HepG2 (cell line): Measurements from ENCODE around the gene CAMTA2. TPM values are rescaled to one million over a fixed set of nuclear protein-coding genes. Genes with fewer than 3 reads are reported as not detected.
A peak's percentile ranks its signal among the peaks of the same experiment; 100 is the strongest.

ENCODE experiments used
- ATAC-seq: fragments of 200-7000 bp; cut with Tn5 transposase; 3 replicates; pipeline ENCODE4 v1.9.1; 2020; ENCODE audit warnings: mild to moderate bottlenecking, moderate library complexity
- BruUV-seq: library from RNA; stranded (reverse); fragments of 400-500 nt; replicated peaks from 2 replicates; lab custom pipeline; 2021; lab: Mats Ljungman, UMichigan
- CTCF ChIA-PET: fragments of 300-600 bp; formaldehyde crosslinking; extraction: SDS; loops from one replicate; lab custom pipeline; 2021; ENCODE audit warnings: low total read pairs, inconsistent platforms, low intra/inter-chr PET ratio; lab: Yijun Ruan, JAX
- POLR2A ChIA-PET: fragments of 350-600 bp; sonication (Branson Sonifier 250); formaldehyde crosslinking; loops from one replicate; lab custom pipeline; 2020; ENCODE audit warnings: antibody characterized with exemption, inconsistent platforms; lab: Yijun Ruan, JAX
- DNase-seq: peaks from one replicate; pipeline ENCODE4 v3.0.0-alpha.2; 2015; ENCODE audit warnings: low spot score
- FAIRE-seq: peaks from 3 replicates; lab custom pipeline; 2011; peaks lifted over from hg19 to GRCh38; lab: Jason Lieb, UNC
- H2AFZ ChIP-seq: one replicate; pipeline ENCODE4 v1.6.1; 2011; ENCODE audit warnings: low read length, inconsistent platforms
- H3K27ac ChIP-seq: fragments of 300-600 bp; 3 replicates; pipeline ENCODE4 v1.8.0; 2011; ENCODE audit warnings: mixed run types, mild to moderate bottlenecking, mixed read lengths, low read length, inconsistent platforms; ENCODE audit not compliant: insufficient read depth; ENCODE audit errors: extremely low read length
- H3K27me3 ChIP-seq, 2 experiments: fragments of 200-600 bp in 1 of 2; 2 replicates in 1 of 2; 3 replicates in 1 of 2; pipeline versions ENCODE4 v1.6.0 to v1.8.0; 2011; ENCODE audit warnings: low read length in 2 of 2, mild to moderate bottlenecking in 2 of 2, moderate library complexity in 2 of 2, inconsistent platforms in 1 of 2; ENCODE audit not compliant: insufficient read depth in 2 of 2, control insufficient read depth in 1 of 2
- H3K36me3 ChIP-seq, 2 experiments: fragments of 200-600 bp in 1 of 2; replicated peaks in 1 of 2; 2 replicates in 1 of 2; 3 replicates in 1 of 2; pipeline versions ENCODE4 v1.5.1 to v1.8.0; 2011; ENCODE audit warnings: low read length in 2 of 2, inconsistent platforms in 1 of 2; ENCODE audit not compliant: insufficient read depth in 2 of 2, control insufficient read depth in 1 of 2
- H3K4me1 ChIP-seq: 2 replicates; pipeline ENCODE4 v1.5.1; 2012; ENCODE audit warnings: low read length, inconsistent platforms; ENCODE audit not compliant: insufficient read depth
- H3K4me2 ChIP-seq: 2 replicates; pipeline ENCODE4 v1.6.0; 2011; ENCODE audit warnings: low read depth, low read length, inconsistent platforms
- H3K4me3 ChIP-seq, 3 experiments: fragments of 200-600 bp in 1 of 3; sonication (generic), shearing (Covaris generic) in 1 of 3; replicated peaks in 1 of 3; 2 replicates each; pipeline ENCODE4 v1.5.1; 2011 to 2016; ENCODE audit warnings: low read length in 3 of 3, inconsistent platforms in 2 of 3, low read depth in 2 of 3, mild to moderate bottlenecking in 2 of 3, control low read depth in 1 of 3, mixed read lengths in 1 of 3; ENCODE audit not compliant: insufficient read depth in 1 of 3
- H3K79me2 ChIP-seq: one replicate; pipeline ENCODE4 v1.6.1; 2011; ENCODE audit warnings: low read length, inconsistent platforms; ENCODE audit not compliant: insufficient read depth
- H3K9ac ChIP-seq: 2 replicates; pipeline ENCODE4 v1.6.0; 2011; ENCODE audit warnings: mild to moderate bottlenecking, low read depth, low read length, inconsistent platforms; ENCODE audit not compliant: insufficient read depth
- H3K9me3 ChIP-seq: 2 replicates; pipeline ENCODE4 v1.5.1; 2012; ENCODE audit warnings: mild to moderate bottlenecking, low read length
- H4K20me1 ChIP-seq: 2 replicates; pipeline ENCODE4 v1.6.0; 2011; ENCODE audit warnings: inconsistent platforms, mild to moderate bottlenecking, low read length, moderate library complexity; ENCODE audit not compliant: insufficient read depth
- CSRNP2 ChIP-seq: sonication (generic); formaldehyde crosslinking; conservative IDR thresholded peaks from 2 replicates; pipeline ENCODE4 v1.8.0; 2022; ENCODE audit warnings: low read depth, missing genetic modification reagents
- FOXA1 ChIP-seq, 2 experiments: fragments of 450-650 bp in 1 of 2; sonication (generic) in 1 of 2; formaldehyde crosslinking in 1 of 2; IDR thresholded peaks; 2 replicates each; pipeline versions ENCODE4 v1.4.0 to v1.6.1; 2016 to 2020; ENCODE audit warnings: missing genetic modification reagents in 1 of 2
- KDM5A ChIP-seq: fragments of 200-600 bp; sonication (generic); IDR thresholded peaks from 2 replicates; pipeline ENCODE4 v1.7.0; 2018; ENCODE audit warnings: antibody characterized with exemption, mild to moderate bottlenecking, low read length, borderline replicate concordance
- MAZ ChIP-seq, 2 experiments: sonication (generic) in 1 of 2; formaldehyde crosslinking in 1 of 2; IDR thresholded peaks; 2 replicates each; pipeline versions ENCODE4 v1.5.0 to v1.6.1; 2012 to 2020; ENCODE audit warnings: low read depth in 2 of 2, mild to moderate bottlenecking in 2 of 2, borderline replicate concordance in 1 of 2, improper control_type of control experiment in 1 of 2, low read length in 1 of 2, missing genetic modification reagents in 1 of 2, moderate library complexity in 1 of 2
- MXD4 ChIP-seq: IDR thresholded peaks from 2 replicates; pipeline ENCODE4 v1.6.1; 2016; ENCODE audit warnings: mild to moderate bottlenecking, missing biosample characterization, missing genetic modification reagents
- NR2F1 ChIP-seq, 2 experiments: fragments of 450-650 bp in 1 of 2; formaldehyde crosslinking in 1 of 2; IDR thresholded peaks; 2 replicates each; pipeline versions ENCODE4 v1.5.0 to v1.6.1; 2016 to 2020; ENCODE audit warnings: mild to moderate bottlenecking in 1 of 2, missing compliant biosample characterization in 1 of 2, missing genetic modification reagents in 1 of 2, moderate library complexity in 1 of 2
- PRDM15 ChIP-seq: sonication (generic); formaldehyde crosslinking; IDR thresholded peaks from 2 replicates; pipeline ENCODE4 v1.4.0; 2020; ENCODE audit warnings: missing genetic modification reagents
- REXO4 ChIP-seq: sonication (generic); formaldehyde crosslinking; IDR thresholded peaks from 2 replicates; pipeline ENCODE4 v1.8.0; 2022; ENCODE audit warnings: missing genetic modification reagents, mild to moderate bottlenecking, borderline replicate concordance
- SRF ChIP-seq: IDR thresholded peaks from 2 replicates; pipeline ENCODE4 v1.6.1; 2011; ENCODE audit warnings: mild to moderate bottlenecking, low read depth, low read length, moderate library complexity
- TEF ChIP-seq: sonication (generic); formaldehyde crosslinking; IDR thresholded peaks from 2 replicates; pipeline ENCODE4 v1.5.0; 2020; ENCODE audit warnings: missing genetic modification reagents
- ZFX ChIP-seq: sonication (generic); formaldehyde crosslinking; IDR thresholded peaks from 2 replicates; pipeline ENCODE4 v1.4.0; 2020; ENCODE audit warnings: mild to moderate bottlenecking, low read depth, missing genetic modification reagents, moderate library complexity
- ZNF816 ChIP-seq: sonication (generic); formaldehyde crosslinking; IDR thresholded peaks from 2 replicates; pipeline ENCODE4 v1.8.0; 2022; ENCODE audit warnings: missing genetic modification reagents, mild to moderate bottlenecking, borderline replicate concordance
- ZZZ3 ChIP-seq: sonication (generic); formaldehyde crosslinking; IDR thresholded peaks from 2 replicates; pipeline ENCODE4 v1.4.0; 2020; ENCODE audit warnings: missing genetic modification reagents, mild to moderate bottlenecking, borderline replicate concordance
- WGBS: methylation state at CpG from one replicate; pipeline ENCODE4 v1.1.6; 2017; ENCODE audit warnings: low lambda C conversion rate; 5-methylcytosine and 5-hydroxymethylcytosine counted together
- in situ Hi-C: cut with HindIII; loops from 2 replicates; pipeline ENCODE4 v1.10.0; 2017; ENCODE audit warnings: low pct_unique_long_range_greater_than_20kb; ENCODE audit not compliant: extremely low pct_ligation_motif_present
- intact Hi-C: fragments of 100-400 bp; cut with micrococcal nuclease; formaldehyde crosslinking; loops from one replicate; pipeline ENCODE4 v1.10.0; 2022; ENCODE audit not compliant: unreplicated experiment
- polyA plus RNA-seq, 8 experiments: library from polyadenylated mRNA; depleted of rRNA in 3 of 8; stranded (reverse) in 7 of 8; unstranded in 1 of 8; fragments of >200 nt; fragmentation: Illumina TruSeq in 4 of 8; extraction: Trizol in 4 of 8; gene quantifications; 2 replicates each; pipeline versions ENCODE4 v1.2.1 to v1.2.3, GENCODE V29; 2011 to 2016; ENCODE audit warnings: low read depth in 4 of 8, missing spikeins in 1 of 8, mixed read lengths in 1 of 8; ENCODE audit not compliant: insufficient read depth in 1 of 8
- total RNA-seq, 5 experiments: library from RNA; depleted of rRNA; stranded (reverse); fragments of >200 nt; fragmentation: Illumina TruSeq; extraction: Trizol; gene quantifications; 2 replicates each; pipeline ENCODE4 v1.2.3, GENCODE V29; 2016; ENCODE audit warnings: low read depth in 1 of 5

CAMTA2 gene
- total and polyA plus RNA-seq, 2 of the 13 experiments (the other 11 are each of a cell fraction or from before 2014, with no cell fraction given) = 4.1 to 7.1 TPM

- TF ChIP-seq PRDM15 (no peak), FOXA1 (IDR thresholded peaks at IDR 0.05) (no peak), FOXA1 (CRISPR knock-in tag; IDR thresholded peaks at IDR 0.05) (no peak), ZFX (CRISPR knock-in tag) (peak; percentile 3; the same call in 1 of the 2 replicates), MXD4 (CRISPR knock-in tag) (peak; percentile 62; the same call in 1 of the 2 replicates), TEF (0 out of 2 replicates have a peak, but pooled peaks have one; percentile 3), NR2F1 (CRISPR knock-in tag; IDR thresholded peaks at IDR 0.05) (no peak; a peak in 1 of 4 replicates)
Observed at GRCh38 chr17:4947411-4948165, 39.9 kb downstream of the CAMTA2 start (continued).

- intact Hi-C loops (no loop called here), in situ Hi-C loops (no loop called here)
- FAIRE-seq (no peak), ATAC-seq (no peak), DNase-seq (no peak)
- Histone ChIP-seq H3K27ac (peak overlapping the region; percentile 54), H3K4me1 (peaks cover 44% of the 10 kb centered on the region), H3K9ac (peak overlapping the region; percentile 74), H3K27me3 (no peaks in the 10 kb centered on the region; a peak in 1 of 5 replicates), H2AFZ (no peak overlapping the region), H3K4me3 (peak overlapping the region; percentile 90 to 100 (median 100)), H3K4me2 (peak overlapping the region; percentile 96), H3K9me3 (no peaks in the 10 kb centered on the region), H4K20me1 (peaks cover 33% of the 10 kb centered on the region), H3K36me3 (peaks cover 18 to 37% of the 10 kb centered on the region in 2 experiments), H3K79me2 (peaks cover 55% of the 10 kb centered on the region)
- BruUV-seq = no TSS peak
- ChIA-PET CTCF (no interaction called here), POLR2A (interaction anchor here (0.9 to 10.0 kb wide), 7 partner anchors 8 to 53 kb away, joined by 3 to 273 read pairs (median 9); partner anchors contain the start of genes INCA1, KIF1C, RNF167 and SLC25A11)
- WGBS = 3% methylated on average over 7 of the region's 7 CpGs
- TF ChIP-seq REXO4 (CRISPR knock-in tag) = no peak
- no peak for TF ChIP-seq ZZZ3 (CRISPR knock-in tag)
- TF ChIP-seq KDM5A = 0 out of 2 replicates have a peak, but pooled peaks have one; percentile 1
- no peak for TF ChIP-seq MAZ (IDR thresholded peaks at IDR 0.05; ENCODE audit: borderline replicate concordance, low read depth, low read length)
- TF ChIP-seq MAZ (CRISPR knock-in tag; IDR thresholded peaks at IDR 0.05; ENCODE audit: low read depth) = no peak
- no peak for TF ChIP-seq CSRNP2 (CRISPR knock-in tag)
- no peak for TF ChIP-seq ZNF816 (CRISPR knock-in tag)
- TF ChIP-seq SRF = peak; percentile 92
Observed at GRCh38 chr17:4947010-4947410, 40.5 kb downstream of the CAMTA2 start.
